ENCODE measurements around the gene DDX25. TPM values are rescaled to one million over a fixed set of nuclear protein-coding genes. Genes with fewer than 3 reads are reported as not detected.

DDX25 gene
- total and polyA plus RNA-seq, 2 of the 4 experiments (the other 2 are of a cell fraction), result under 0.01 TPM; not detected in 1

DNA sequence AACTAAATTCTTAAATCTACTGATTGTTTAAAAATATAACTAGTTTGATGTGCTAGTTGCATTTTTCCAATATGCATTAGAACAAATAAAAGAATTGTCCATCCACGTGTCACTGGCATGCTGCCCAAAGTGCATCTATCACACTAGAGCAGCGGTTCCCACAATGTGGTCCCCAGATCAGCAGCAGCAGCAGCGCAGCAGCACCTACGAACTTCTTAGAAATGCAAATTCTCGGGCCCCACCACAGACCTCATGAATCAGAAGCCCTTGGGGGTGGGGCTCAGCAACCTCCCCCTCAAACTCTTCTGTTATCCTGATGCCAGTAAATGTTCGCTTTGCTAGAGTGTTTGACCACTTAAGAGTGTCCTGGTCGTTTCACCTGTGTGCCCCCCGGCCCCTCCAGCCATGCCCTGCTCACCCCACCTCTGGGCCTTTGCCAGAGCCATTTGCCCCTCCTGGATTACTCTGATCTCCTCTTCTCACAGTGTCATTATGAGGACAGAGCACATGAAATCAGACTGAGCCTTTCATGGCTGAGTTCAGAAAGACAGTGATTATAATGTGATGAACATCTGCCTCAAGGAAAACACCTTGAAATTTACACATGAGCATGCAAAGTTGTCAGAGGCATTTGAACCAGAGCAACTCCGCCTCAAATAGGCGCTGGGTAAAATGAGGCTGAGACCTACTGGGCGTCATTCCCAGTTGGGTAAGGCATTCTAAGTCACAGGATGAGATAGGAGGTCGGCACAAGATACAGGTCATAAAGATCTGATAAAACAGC lies 28.9 kb downstream of the DDX25 start:
- POLR2A ChIA-PET (ENCODE audit: unreplicated experiment), result no interaction called here
- Histone ChIP-seq H4K20me1 (ENCODE audit: insufficient read depth, low read length) (no peaks in the 10 kb centered on the region), H2BK15ac (ENCODE audit: low read depth, low read length) (no peak overlapping the region), H2AK5ac (ENCODE audit: low read depth, low read length) (no peak overlapping the region), H3K9ac (ENCODE audit: low read depth, low read length) (no peak overlapping the region), H3K79me1 (ENCODE audit: low read depth in 1 of 2, low read length in 2 of 2) (no peaks in the 10 kb centered on the region), H3K9me1 (ENCODE audit: insufficient read depth, low read length) (no peaks in the 10 kb centered on the region), H3K4me2 (ENCODE audit: low read depth, low read length) (no peak overlapping the region), H3K27me3 (ENCODE audit: control insufficient read depth, insufficient read depth, low read length) (peaks cover 33% of the 10 kb centered on the region), H2BK120ac (ENCODE audit: low read depth, low read length) (no peak overlapping the region), H2BK5ac (ENCODE audit: low read depth, low read length, poor library complexity, severe bottlenecking) (no peak overlapping the region), H2BK20ac (ENCODE audit: low read depth, low read length) (no peak overlapping the region), H3K27ac (ENCODE audit: insufficient read depth, low read length) (no peak overlapping the region), H3K18ac (ENCODE audit: low read depth, low read length) (no peak overlapping the region), H4K8ac (ENCODE audit: low read depth in 2 of 2, low read length in 2 of 2) (no peak overlapping the region), H3K4me1 (ENCODE audit: control insufficient read depth, insufficient read depth, low read length) (no peaks in the 10 kb centered on the region; the same call in 1 of the 2 replicates), H3K9me3 (ENCODE audit: control insufficient read depth, insufficient read depth, low read length) (no peaks in the 10 kb centered on the region), H2AK9ac (replicated peaks; ENCODE audit: low read depth, low read length, poor library complexity) (no peak overlapping the region), H3K23ac (ENCODE audit: low read depth, low read length) (no peak overlapping the region), H3K56ac (ENCODE audit: extremely low read depth, insufficient read depth, low read length) (no peak overlapping the region), H2AFZ (replicated peaks; ENCODE audit: low read length, poor library complexity) (no peak overlapping the region), H3K36me3 (ENCODE audit: control insufficient read depth, insufficient read depth, low read length) (no peaks in the 10 kb centered on the region), H3K4me3 (ENCODE audit: insufficient read depth, low read depth, low read length) (no peak overlapping the region), H3K4ac (ENCODE audit: low read depth, low read length) (no peak overlapping the region), H3K14ac (replicated peaks; ENCODE audit: low read depth, low read length) (no peak overlapping the region), H4K91ac (ENCODE audit: insufficient read depth, low read depth, low read length) (no peak overlapping the region), H4K5ac (ENCODE audit: low read depth, low read length) (no peak overlapping the region)
- BruUV-seq (replicated peaks), result no TSS peak
- in situ Hi-C loops (cut with MboI; ENCODE audit: low sequenced_read_pairs), result no loop called here
- 62% methylated on average over 3 of the region's 12 CpGs; no CpG with 5 or more reads in 1 of the 2 experiments for WGBS, 2 experiments (ENCODE audit: extremely low coverage in 2 of 2, insufficient read length in 1 of 2)
- DNase-seq (no peak), ATAC-seq (ENCODE audit: low read depth) (no peak)
- dilution Hi-C loops (cut with HindIII; ENCODE audit: low sequenced_read_pairs, unreplicated experiment), result no loop called here
- CTCF ChIA-PET, result interaction anchor here (1.2 kb wide), 1 partner anchor 9 kb away, joined by 3 read pairs; no protein-coding TSS in a partner anchor
- intact Hi-C loops (cut with micrococcal nuclease), result no loop called here
- TF ChIP-seq NFE2L2 (IDR thresholded peaks at IDR 0.05; ENCODE audit: low read depth, low read length) (no peak), RFX5 (IDR thresholded peaks at IDR 0.05; ENCODE audit: low read depth, low read length) (no peak), CHD1 (IDR thresholded peaks at IDR 0.05; ENCODE audit: low read depth, low read length) (no peak), POLR2A (IDR thresholded peaks at IDR 0.05; ENCODE audit: low read depth, low read length) (no peak), SMC3 (IDR thresholded peaks at IDR 0.05; ENCODE audit: low read depth, low read length) (no peak), MAFK (IDR thresholded peaks at IDR 0.05; ENCODE audit: low read depth, low read length) (no peak), BHLHE40 (IDR thresholded peaks at IDR 0.05; ENCODE audit: low read depth, low read length) (no peak), MAZ (IDR thresholded peaks at IDR 0.05; ENCODE audit: borderline replicate concordance, low read depth, low read length) (no peak), RCOR1 (IDR thresholded peaks at IDR 0.05; ENCODE audit: insufficient replicate concordance, low read length) (no peak), MXI1 (IDR thresholded peaks at IDR 0.05; ENCODE audit: borderline replicate concordance, low read depth, low read length) (no peak), RAD21 (IDR thresholded peaks at IDR 0.05; ENCODE audit: low read length) (no peak), FOS (IDR thresholded peaks at IDR 0.05; ENCODE audit: low read depth, low read length) (no peak), CEBPB (IDR thresholded peaks at IDR 0.05; ENCODE audit: low read depth, low read length) (no peak)
- TF ChIP-seq, protein P1, sequence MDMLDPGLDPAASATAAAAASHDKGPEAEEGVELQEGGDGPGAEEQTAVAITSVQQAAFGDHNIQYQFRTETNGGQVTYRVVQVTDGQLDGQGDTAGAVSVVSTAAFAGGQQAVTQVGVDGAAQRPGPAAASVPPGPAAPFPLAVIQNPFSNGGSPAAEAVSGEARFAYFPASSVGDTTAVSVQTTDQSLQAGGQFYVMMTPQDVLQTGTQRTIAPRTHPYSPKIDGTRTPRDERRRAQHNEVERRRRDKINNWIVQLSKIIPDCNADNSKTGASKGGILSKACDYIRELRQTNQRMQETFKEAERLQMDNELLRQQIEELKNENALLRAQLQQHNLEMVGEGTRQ (IDR thresholded peaks at IDR 0.05; ENCODE audit: low read depth, low read length), result no peak
- TF ChIP-seq, protein P2, sequence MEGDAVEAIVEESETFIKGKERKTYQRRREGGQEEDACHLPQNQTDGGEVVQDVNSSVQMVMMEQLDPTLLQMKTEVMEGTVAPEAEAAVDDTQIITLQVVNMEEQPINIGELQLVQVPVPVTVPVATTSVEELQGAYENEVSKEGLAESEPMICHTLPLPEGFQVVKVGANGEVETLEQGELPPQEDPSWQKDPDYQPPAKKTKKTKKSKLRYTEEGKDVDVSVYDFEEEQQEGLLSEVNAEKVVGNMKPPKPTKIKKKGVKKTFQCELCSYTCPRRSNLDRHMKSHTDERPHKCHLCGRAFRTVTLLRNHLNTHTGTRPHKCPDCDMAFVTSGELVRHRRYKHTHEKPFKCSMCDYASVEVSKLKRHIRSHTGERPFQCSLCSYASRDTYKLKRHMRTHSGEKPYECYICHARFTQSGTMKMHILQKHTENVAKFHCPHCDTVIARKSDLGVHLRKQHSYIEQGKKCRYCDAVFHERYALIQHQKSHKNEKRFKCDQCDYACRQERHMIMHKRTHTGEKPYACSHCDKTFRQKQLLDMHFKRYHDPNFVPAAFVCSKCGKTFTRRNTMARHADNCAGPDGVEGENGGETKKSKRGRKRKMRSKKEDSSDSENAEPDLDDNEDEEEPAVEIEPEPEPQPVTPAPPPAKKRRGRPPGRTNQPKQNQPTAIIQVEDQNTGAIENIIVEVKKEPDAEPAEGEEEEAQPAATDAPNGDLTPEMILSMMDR (conservative IDR thresholded peaks at IDR 0.05; ENCODE audit: low read depth, low read length), result no peak

Measured in IMR-90 (cell line).